K562 (cell line): ENCODE data around the gene UBR4. TPM values are rescaled to one million over a fixed set of nuclear protein-coding genes. Genes with fewer than 3 reads are reported as not detected.

Source experiments
- CBFA2T2 ChIP-seq: fragments of 450-650 bp; conservative IDR thresholded peaks from 2 replicates; pipeline ENCODE4 v1.6.1; 2017; ENCODE audit warnings: mild to moderate bottlenecking
- E2F3 ChIP-seq: fragments of 250-450 bp; sonication (Bioruptor Pico); IDR thresholded peaks from 2 replicates; pipeline ENCODE4 v1.4.0; 2020; ENCODE audit warnings: mild to moderate bottlenecking
- ESRRB ChIP-seq: fragments of 250-450 bp; sonication (Bioruptor Pico); IDR thresholded peaks from 2 replicates; pipeline ENCODE4 v1.5.0; 2020; ENCODE audit warnings: mild to moderate bottlenecking, moderate library complexity, borderline replicate concordance
- FOXP4 ChIP-seq: sonication (generic); formaldehyde crosslinking; IDR thresholded peaks from 2 replicates; pipeline ENCODE4 v1.8.0; 2022; ENCODE audit warnings: mild to moderate bottlenecking, missing genetic modification reagents, borderline replicate concordance
- GABPA ChIP-seq: fragments of 200-800 bp; sonication (Bioruptor generic); conservative IDR thresholded peaks from 2 replicates; pipeline ENCODE4 v1.6.1; 2016; ENCODE audit warnings: low read depth, missing genetic modification characterization, missing compliant biosample characterization
- HDAC2 ChIP-seq: fragments of 450-650 bp; IDR thresholded peaks from 2 replicates; pipeline ENCODE4 v1.6.1; 2016; ENCODE audit warnings: mild to moderate bottlenecking
- ILF3 ChIP-seq: fragments of 450-650 bp; IDR thresholded peaks from 2 replicates; pipeline ENCODE4 v1.6.1; 2018; ENCODE audit warnings: antibody characterized with exemption, mild to moderate bottlenecking, moderate library complexity, borderline replicate concordance
- IRF9 ChIP-seq: fragments of 450-650 bp; IDR thresholded peaks from 2 replicates; pipeline ENCODE4 v1.6.1; 2016; ENCODE audit warnings: missing biosample characterization, missing genetic modification characterization
- KLF6 ChIP-seq: fragments of 250-450 bp; sonication (Bioruptor Pico); IDR thresholded peaks from 2 replicates; pipeline ENCODE4 v1.4.0; 2020; ENCODE audit warnings: mild to moderate bottlenecking, moderate library complexity, borderline replicate concordance
- NR3C1 ChIP-seq: sonication (generic); formaldehyde crosslinking; IDR thresholded peaks from 2 replicates; pipeline ENCODE4 v1.8.1; 2022; ENCODE audit warnings: missing genetic modification reagents
- SREBF1 ChIP-seq: fragments of 150-350 bp; IDR thresholded peaks from 2 replicates; pipeline ENCODE4 v1.6.1; 2014; ENCODE audit warnings: antibody characterized with exemption, low read depth, low read length, borderline replicate concordance
- TARDBP ChIP-seq: fragments of 450-650 bp; IDR thresholded peaks from 2 replicates; pipeline ENCODE4 v1.6.1; 2016
- THRA ChIP-seq: fragments of 450-650 bp; IDR thresholded peaks from 2 replicates; pipeline ENCODE4 v1.6.1; 2017; ENCODE audit warnings: mild to moderate bottlenecking, moderate library complexity
- THRB ChIP-seq: fragments of 450-650 bp; formaldehyde crosslinking; conservative IDR thresholded peaks from 2 replicates; pipeline ENCODE4 v1.4.0; 2022; ENCODE audit warnings: mild to moderate bottlenecking, missing genetic modification characterization
- ZNF41 ChIP-seq: fragments of 250-450 bp; sonication (Bioruptor Pico); conservative IDR thresholded peaks from 2 replicates; pipeline ENCODE4 v1.4.0; 2020; ENCODE audit warnings: mild to moderate bottlenecking
- ZNF609 ChIP-seq: sonication (generic); formaldehyde crosslinking; IDR thresholded peaks from 2 replicates; pipeline ENCODE4 v1.8.1; 2023; ENCODE audit warnings: missing genetic modification reagents, mild to moderate bottlenecking, borderline replicate concordance
- polyA plus RNA-seq, 8 experiments: library from polyadenylated mRNA; depleted of rRNA in 4 of 8; stranded (reverse) in 5 of 8; unstranded in 3 of 8; fragments of >200 nt; fragmentation: Nextera tagmentation in 2 of 8; fragmentation: Illumina TruSeq in 1 of 8; extraction: Ambion mirVana in 2 of 8; extraction: Trizol in 1 of 8; gene quantifications; 2 replicates each; pipeline versions ENCODE4 v1.2.1 to v1.2.3, GENCODE V29; 2011 to 2014; ENCODE audit warnings: inconsistent platforms in 1 of 8, missing spikeins in 1 of 8
- total RNA-seq, 7 experiments: library from RNA; depleted of rRNA in 6 of 7; stranded (reverse); fragments of >200 nt in 6 of 7; fragmentation: Illumina TruSeq in 2 of 7; extraction: Trizol in 2 of 7; gene quantifications; 2 replicates each; pipeline versions ENCODE4 v1.2.1 to v1.2.3, GENCODE V29; 2011 to 2021; ENCODE audit warnings: low replicate concordance in 1 of 7

UBR4 gene
- total and polyA plus RNA-seq, 9 of the 15 experiments (the other 6 are each of a cell fraction or from before 2014, with no cell fraction given): 55.4 to 277 (median 123) TPM

GRCh38 chr1:19209990-19210771 lies at the start of gene UBR4 (continued):
- TF ChIP-seq THRB (CRISPR knock-in tag): no peak
- no peak; the same call in 1 of the 2 replicates for TF ChIP-seq ILF3
- no peak for TF ChIP-seq THRA
- TF ChIP-seq TARDBP: 0 out of 2 replicates have a peak, but pooled peaks have one; percentile 31
- peak; percentile 71; the same call in 1 of the 2 replicates for TF ChIP-seq E2F3 (CRISPR knock-in tag)
- TF ChIP-seq ZNF609 (CRISPR knock-in tag): peak; percentile 63; the same call in 1 of the 2 replicates
- no peak for TF ChIP-seq ESRRB
- no peak for TF ChIP-seq CBFA2T2
- TF ChIP-seq NR3C1 (CRISPR knock-in tag): peak; percentile 32; the same call in 1 of the 2 replicates
- TF ChIP-seq HDAC2: peak; percentile 38
- no peak for TF ChIP-seq ZNF41 (CRISPR knock-in tag)
- no peak for TF ChIP-seq KLF6 (CRISPR knock-in tag)
- TF ChIP-seq IRF9: peak; percentile 91
- 0 out of 2 replicates have a peak, but pooled peaks have one; percentile 28 for TF ChIP-seq SREBF1
- TF ChIP-seq FOXP4 (CRISPR knock-in tag): no peak; the same call in 1 of the 2 replicates
- peak; percentile 98 for TF ChIP-seq GABPA (tag)
